HCEC 1CT (cell line): ENCODE data around the gene SEPTIN11.

Experiments used
- DNase-seq: peaks from one replicate; pipeline ENCODE4 v3.0.0-alpha.2; 2017

SEPTIN11 gene

DNA sequence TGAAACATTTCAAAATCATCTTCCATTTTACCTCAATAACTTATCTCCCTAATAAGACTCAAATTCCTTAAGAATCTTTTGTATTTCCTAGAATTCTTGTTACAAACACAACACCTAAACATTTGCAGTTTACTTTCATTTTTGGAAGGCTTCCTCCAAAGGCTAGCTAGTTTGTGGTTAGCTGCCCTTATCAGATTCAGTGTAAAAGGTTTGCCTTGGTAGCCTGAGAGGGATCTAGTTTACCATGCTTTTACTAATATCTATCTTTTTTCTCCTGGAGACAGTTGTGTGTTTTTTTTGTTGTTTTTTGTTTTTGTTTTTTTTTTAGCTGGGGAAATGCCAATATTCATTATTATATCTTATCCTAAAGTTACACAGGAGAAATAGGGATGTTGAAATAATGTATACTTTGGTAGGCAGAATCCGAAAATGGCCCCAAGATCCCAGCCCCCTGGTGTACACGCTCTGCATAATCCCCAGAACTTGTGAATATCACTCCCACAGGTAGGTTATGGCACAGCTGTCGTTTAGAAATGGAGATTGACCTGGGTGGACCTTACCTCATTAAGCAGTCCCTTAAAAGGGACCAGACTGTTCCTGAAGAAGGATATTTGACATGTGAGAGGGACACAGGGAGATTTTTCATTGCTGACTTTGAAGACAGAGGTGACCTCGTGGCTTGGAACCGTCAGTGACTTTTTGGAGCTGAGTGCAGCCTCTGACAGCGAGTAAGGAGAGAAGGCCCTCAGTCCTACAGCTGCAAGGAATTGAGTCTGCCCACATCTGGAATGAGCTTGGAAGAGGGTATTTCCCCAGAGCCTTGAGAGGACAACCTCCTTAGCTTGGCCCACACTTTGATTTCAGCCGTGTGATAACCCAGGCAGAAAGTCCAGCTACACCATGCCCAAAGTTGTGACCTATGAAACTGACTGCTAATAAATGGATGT lies 33.4 kb downstream of the SEPTIN11 start:
- no peak for DNase-seq

GRCh38 chr4:76984127-76984526 lies 34.6 kb downstream of the SEPTIN11 start:
- peak; percentile 45 for DNase-seq

GRCh38 chr4:76984788-76985211 lies 35.2 kb downstream of the SEPTIN11 start:
- peak; percentile 96 for DNase-seq

DNA sequence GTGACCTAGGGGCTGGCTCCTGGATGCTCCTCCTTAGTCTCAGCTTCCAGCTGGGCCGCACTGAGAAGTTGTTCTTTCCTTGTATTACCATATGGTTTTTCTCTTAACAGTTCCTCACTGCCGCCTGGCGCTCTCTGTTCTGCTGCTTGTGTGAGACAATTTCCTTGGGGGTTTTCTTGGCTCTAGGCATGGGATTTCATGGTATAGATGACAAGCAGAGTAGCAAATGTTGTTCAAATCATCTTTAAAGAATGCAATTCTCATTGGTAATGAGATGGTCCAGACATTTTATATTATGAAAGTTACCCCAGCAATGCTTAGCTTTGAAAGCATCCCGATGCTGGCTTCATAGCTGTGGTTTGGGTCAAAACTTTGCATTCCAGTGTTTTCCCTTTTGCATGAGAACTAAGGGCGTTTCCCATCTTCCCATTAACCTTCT lies 37.6 kb downstream of the SEPTIN11 start:
- DNase-seq = peak; percentile 89

- DNase-seq = no peak
Measured at GRCh38 chr4:76987685-76988084, 38.1 kb downstream of the SEPTIN11 start.

DNA sequence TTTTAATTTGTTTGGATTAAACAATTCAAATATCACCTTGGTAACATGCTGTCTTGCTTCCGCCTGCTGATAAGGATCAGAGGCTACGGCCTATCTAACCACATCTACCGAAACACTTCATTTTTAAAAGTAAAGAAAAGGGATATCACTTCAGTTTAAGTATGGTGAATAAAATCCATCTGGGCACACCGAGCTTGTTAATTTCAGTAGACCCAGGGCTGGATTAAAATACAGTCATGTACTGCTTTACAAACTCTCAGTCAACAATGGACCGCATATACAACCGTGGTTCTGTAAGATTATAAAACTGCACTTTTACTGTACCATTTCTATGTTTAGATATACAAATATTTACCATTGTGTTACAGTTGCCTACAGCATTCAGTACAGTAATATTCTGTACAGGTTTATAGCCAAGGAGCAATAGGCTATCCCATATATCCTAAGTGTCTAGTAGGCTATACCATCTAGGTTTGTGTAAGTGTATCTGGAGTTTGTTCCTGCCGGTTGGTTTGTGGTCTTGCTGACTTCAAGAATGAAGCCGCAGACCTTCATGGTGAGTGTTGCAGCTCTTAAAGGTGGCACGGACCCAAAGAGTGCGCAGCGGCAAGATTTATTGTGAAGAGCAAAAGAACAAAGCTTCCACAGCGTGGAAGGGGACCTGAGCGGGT lies 40.0 kb downstream of the SEPTIN11 start:
- no peak for DNase-seq

DNA sequence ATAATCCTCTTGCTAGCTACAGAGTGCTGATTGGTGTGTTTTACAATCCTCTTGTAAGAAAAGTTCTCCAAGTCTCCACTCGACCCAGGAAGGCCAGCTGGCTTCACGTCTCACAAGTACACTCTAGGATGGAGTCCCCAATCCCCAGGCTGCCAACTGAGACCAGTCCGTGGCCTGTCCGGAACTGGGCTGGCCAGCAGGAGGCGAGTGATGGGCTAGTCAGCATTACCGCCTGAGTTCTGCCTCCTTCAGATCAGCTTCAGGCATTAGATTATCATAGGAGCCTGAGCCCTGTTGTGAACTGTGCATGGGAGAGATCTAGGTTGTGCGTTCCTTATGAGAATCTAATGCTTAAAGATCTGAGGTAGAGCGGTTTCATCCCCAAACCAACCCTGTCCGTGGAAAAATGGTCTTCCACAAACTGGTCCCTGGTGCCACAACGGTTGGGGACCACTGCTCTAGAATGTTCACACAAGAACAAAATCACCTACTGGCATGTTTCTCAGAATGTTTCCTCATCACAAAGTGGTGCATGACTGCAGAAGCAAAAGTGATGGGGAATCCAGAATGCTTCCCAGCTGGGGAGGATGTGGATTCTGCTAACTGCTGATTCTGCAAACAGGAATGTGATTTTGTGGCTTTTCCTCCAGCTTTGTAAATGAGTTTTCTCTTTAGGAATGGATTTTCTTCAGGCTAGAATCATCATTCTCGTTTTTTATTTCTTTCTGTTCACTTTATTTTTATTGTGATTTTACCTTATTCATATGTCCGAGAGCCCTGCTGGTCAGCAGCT lies 40.9 kb downstream of the SEPTIN11 start:
- peak; percentile 80 for DNase-seq

GRCh38 chr4:76991161-76991660 lies 41.7 kb downstream of the SEPTIN11 start:
- no peak for DNase-seq

DNA sequence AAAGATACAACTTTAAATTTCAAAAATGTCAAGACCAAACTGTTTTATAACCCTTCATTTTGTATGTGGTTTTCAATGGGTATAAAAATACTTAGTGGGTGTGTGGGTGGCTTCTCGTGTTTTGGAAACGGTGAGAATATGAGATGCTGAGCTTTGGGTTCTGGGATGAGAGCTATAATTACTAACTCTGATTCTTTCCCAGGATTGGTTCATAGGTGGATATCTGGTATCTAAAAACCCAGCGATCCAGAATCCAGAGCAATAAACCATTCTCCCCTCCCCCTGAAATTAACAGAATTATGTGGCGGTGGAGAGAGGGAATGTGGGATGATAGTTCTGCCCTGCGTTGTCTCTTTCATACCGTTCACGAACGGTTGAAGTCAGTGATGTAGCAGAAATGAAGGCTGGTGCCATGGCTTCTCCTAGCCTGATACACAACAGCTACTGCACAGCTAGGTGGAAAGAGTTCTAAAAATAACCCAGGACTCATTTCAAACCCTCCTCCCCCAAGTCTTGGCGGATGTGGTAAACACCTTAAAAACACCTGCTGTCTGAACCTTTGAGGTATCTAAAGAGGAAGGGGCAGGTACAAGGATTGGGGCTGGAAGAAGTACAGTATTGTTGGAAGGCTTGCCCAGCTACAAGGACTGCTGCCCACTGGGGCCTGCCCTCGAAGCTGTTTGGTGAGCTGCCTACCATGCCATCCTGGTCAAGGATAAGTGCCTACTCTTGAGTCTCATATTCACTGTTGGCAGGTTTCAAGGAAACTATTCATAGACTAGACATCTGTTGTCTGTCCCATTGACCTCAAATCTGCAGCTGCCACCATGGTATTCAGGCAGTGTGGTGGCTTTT lies 44.5 kb downstream of the SEPTIN11 start:
- DNase-seq = no peak

GRCh38 chr4:76995776-76996175 lies 46.2 kb downstream of the SEPTIN11 start:
- no peak for DNase-seq

- DNase-seq = no peak
Measured at GRCh38 chr4:76996445-76996844, 46.9 kb downstream of the SEPTIN11 start.

DNA sequence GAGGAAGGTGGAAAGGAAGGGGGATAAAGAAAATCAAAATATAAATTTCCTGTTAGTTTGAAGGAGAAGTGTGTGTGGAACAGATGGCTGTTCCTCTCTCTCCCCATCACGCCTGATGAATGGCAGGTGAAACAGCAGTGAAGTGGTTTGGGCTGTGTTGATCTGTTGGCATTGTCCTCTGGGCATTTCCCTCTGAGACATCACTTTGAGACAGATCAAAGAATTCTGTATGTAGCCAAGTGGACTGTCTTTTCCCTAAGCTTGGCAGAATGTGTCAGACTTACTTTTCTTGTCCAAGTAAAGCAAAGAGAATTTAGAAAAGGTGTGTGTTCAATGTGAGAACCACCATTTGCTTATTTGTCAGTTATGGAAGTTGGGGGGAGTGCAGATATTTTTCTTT lies 47.5 kb downstream of the SEPTIN11 start:
- DNase-seq = no peak

DNA sequence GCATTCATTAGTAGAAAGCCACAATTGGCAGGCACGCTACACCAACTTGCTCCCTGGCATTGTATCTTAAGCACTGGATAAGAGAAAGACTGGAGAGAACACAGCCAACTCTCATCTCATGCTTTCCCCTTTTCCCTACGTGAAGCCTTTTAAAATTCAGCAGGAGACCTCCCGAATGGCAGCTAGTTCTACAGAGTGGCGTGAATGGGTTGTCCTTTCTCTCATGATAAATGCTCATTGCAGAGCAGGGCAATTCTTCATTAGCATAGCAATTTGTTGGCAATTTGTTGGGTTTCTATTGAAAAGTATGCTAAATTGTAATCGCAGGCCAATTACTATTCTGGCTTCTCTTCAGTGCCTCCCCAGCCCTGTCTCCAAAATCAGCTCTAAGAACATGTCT lies 48.0 kb downstream of the SEPTIN11 start:
- DNase-seq = no peak

DNA sequence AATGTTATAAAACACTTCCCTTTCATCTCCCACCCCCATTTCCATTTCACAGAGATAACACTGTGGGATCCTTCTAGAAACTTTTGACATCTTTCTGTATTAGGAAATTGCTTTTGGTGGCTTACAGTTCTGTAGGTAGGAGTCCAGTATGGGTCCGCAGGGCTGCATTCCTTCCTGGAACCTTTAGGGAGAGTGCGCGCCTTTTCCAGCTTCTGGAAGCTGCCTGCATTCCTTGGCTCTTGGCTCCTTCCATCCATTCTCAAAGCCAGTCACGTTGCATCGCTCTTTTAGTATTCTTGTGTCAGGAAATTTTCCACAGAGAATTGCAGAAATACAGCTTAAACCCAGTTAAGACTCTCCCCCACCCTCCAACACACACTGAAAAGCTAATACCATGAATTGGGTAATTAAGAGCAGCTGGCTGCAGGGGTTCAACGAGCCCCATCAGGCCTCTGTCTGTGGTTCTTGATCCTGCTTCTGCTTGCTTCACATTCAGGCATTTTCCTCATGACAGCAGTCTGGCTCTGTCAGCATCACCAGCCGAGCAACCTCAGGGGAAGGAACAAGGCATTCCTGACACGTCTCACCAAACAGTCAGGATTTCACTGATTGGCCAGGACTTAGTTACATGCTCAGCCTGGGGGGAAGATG lies 48.8 kb downstream of the SEPTIN11 start:
- DNase-seq = no peak
